Hematopoietic multipotent progenitor cell treated with erythropoietin and hydrocortisone succinate and interleukin-3 and kit ligand, for 17 days (in vitro differentiated cells): ENCODE results near the gene COQ8A.
A peak's percentile ranks its signal among the peaks of the same experiment; 100 is the strongest.
"Not testable (repeated sequence)": the region's sequence is repeated elsewhere in the genome, so short reads cannot be mapped to it uniquely, and the experiment has no call there.

Source experiments
- DNase-seq: peaks from one replicate; pipeline ENCODE4 v3.0.0-alpha.2; 2015; ENCODE audit warnings: low spot score

Gene COQ8A

DNA sequence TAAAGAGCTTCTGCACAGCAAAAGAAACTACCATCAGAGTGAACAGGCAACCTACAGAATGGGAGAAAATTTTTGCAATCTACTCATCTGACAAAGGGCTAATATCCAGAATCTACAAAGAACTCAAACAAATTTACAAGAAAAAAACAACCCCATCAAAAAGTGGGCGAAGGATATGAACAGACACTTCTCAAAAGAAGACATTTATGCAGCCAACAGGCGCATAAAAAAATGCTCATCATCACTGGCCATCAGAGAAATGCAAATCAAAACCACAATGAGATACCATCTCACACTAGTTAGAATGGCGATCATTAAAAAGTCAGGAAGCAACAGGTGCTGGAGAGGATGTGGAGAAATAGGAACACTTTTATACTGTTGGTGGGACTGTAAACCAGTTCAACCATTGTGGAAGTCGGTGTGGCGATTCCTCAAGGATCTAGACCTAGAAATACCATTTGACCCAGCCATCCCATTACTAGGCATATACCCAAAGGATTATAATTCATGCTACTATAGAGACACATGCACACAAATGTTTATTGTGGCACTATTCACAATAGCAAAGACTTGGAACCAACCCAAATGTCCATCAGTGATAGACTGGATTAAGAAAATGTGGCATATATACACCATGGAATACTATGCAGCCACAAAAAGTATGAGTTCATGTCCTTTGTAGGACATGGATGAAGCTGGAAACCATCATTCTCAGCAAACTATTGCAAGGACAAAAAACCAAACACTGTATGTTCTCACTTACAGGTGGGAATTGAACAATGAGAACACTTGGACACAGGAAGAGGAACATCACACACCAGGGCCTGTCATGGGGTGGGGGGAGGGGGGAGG is 10.6 kb upstream of the COQ8A start:
- DNase-seq: not testable (repeated sequence)

GRCh38 chr1:226934483-226935237 is 5.4 kb upstream of the COQ8A start:
- DNase-seq: no peak

DNA sequence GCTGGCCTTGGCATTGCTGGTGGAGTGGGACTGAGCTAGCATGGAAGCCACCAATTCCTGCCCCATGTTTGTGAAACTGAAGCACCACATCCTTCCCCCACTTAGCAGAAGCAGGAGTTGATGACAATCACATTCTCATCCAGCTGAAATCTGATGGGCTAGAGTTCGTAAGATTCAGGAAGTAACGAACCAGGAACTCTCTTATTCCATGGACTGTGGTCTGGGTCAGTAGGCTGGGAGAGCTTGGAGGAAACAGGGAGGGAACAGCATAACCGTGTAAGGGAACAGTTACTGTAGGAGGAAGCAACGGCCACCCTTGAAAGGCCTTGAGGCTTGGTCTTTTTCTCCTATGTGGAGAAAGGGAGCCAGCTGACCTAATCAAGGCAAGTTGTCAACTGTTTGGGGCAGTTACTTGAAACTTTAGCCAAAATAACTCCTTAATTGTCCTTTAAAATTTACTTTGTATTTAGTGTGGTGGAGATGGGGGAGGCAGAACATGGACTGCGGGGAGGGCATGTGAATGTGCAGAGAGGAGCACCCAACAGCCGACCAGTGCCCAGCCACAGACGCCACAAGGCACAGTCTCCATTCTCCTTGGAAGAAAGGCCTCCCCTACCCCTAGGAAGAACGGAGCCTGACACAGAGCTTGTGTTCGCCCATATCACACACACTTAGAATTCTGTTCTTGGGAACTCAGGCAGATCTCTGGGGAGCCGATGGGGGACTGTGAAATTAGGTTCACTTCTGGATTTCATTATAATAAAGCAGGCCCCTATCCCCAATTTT is 2.0 kb upstream of the COQ8A start:
- no peak for DNase-seq

DNA sequence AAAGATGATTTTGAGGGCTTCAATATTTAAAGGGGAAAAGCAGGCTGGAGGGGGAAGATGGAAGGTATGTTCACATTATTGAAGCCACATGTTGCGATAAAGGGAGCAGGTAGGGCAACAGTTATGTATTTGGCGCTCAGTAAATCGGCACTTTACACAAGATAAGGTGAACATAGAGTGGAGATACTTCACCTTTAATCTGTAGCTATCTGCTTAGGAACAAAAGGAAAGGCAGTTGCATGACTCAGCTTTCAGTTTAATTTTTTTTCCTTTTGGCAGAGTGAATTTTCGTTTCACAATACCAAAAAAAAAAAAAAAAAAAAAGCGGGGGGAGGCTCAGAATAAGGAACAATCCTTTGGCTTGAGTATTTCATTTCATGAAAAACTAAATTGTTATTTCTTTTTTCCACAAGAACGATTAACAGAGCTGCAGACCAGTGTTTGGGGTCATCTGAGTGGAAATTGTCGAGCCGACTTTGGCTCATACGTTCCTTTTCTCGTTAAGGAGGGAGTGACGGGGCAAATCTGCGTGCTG is 1.1 kb upstream of the COQ8A start:
- no peak for DNase-seq

- peak; percentile 70 for DNase-seq
Measured at GRCh38 chr1:226939438-226940028, 561 bp upstream of the COQ8A start.

DNA sequence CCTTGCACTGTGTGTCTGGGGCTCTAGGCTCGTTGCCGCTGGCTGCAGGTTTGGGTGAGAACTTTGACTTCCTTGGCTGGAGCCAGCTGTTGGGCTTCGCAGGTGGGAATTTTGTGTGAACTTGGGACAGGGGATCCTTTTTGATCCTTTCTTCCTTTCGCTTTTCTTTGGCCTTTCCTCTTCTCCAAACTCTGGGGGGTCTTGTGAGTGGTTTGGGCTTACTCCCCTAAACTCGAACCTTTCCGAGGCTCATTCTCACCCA is 643 bp downstream of the COQ8A start:
- DNase-seq: no peak

DNA sequence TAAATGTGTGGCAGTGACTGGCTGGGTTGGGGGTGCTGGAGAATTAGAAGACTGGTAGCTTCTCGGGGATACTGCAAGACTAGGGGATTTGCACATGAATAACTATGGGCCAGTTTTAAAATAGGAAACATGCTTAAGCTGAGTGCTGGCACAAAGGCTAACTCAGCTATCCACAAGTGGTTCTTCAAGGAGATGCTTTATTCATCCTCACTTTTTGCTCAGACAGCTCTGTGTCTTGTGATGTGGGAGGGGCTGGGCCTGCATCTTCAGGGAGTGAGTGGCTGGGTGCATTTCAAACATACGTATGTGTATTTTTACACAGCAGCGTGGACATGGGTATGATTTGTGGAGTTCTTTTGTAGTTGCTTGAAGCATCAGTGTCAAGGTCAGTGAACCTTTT is 2.3 kb downstream of the COQ8A start:
- no peak for DNase-seq

- no peak for DNase-seq
Measured at GRCh38 chr1:226943156-226943555, 3.1 kb downstream of the COQ8A start.

DNA sequence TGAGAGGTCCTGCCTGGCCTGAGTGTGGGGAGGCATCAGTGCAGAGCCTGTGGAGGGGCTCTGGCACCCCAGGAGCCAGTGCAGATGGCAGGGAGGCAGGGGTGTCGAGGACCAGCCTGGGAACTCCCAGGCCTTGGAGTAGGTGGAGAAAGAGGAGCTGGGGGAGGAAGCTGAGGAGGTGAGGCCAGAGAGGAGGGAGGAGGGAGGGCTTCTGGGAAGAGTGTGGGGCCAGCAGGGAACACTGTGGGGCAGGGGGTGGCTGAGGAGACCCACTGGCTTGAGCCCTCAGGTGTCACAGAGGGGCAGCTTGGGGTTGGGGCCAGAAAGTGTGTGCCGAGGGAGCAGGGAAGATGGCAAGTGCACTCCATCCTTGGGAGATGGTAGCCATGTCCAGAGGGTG is 3.8 kb downstream of the COQ8A start:
- DNase-seq: no peak

GRCh38 chr1:226945106-226945857 is 5.2 kb downstream of the COQ8A start:
- DNase-seq: no peak

DNA sequence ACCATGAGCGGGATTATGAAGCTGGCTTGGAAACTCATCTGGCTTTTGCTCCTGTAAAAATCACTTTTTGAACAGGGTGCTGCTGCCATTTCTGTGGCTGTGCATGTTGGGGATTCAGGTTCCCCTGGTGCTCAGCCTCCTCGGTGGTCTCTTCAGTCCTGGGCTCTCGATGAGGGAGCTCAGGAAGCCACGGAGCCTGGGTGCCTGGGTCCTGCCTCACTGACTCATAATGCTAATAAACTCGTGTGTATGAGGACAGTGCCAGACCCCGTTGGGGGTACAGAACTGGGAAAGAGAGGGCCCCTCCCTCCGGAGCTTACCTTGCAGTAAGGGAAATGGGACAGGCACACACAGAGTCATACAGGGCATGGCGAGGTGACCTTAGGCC is 5.8 kb downstream of the COQ8A start:
- DNase-seq: no peak

GRCh38 chr1:226946285-226946684 is 6.2 kb downstream of the COQ8A start:
- no peak for DNase-seq

DNA sequence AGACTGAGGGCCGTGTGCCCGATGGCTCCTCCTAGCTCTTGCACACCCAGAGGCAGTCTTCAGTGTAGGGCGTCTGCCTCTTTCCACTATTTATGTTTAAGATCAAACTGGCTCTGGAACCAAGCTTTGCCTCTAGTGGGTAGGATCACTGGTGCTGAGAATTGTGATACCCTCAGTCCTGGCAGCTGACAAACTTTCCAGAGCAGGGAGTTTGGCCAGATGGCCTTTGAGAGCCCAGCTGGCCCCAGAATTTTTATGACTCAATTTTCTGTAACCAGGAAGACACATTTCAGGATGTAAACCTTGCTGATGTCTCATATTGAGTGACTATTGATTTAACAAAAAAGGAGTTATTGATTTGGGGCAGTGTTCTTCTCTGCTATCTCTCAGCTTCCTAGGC is 6.7 kb downstream of the COQ8A start:
- DNase-seq: no peak

- no peak for DNase-seq
Measured at GRCh38 chr1:226948051-226948450, 8.0 kb downstream of the COQ8A start.

DNA sequence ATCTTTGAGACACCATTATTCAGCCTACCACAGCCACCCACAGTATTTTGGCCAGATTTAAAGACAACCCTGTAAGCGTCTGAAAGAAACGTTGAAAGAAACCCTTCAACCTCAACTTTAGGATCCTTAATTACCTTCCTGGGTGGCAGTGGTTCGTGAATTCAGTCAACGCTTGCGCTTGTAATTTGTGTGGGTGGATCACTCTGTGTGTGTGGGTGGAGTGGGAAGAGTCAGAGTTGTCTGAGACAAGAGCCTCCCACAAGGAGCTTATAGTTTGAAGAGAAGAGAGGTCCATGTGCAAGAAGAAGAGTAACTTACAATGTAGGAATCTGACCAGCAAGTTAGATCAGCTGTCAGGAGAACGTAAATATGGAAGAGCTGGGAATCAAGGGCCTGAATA is 8.4 kb downstream of the COQ8A start:
- no peak for DNase-seq

- DNase-seq: no peak
Measured at GRCh38 chr1:226948996-226949395, 8.9 kb downstream of the COQ8A start.

DNA sequence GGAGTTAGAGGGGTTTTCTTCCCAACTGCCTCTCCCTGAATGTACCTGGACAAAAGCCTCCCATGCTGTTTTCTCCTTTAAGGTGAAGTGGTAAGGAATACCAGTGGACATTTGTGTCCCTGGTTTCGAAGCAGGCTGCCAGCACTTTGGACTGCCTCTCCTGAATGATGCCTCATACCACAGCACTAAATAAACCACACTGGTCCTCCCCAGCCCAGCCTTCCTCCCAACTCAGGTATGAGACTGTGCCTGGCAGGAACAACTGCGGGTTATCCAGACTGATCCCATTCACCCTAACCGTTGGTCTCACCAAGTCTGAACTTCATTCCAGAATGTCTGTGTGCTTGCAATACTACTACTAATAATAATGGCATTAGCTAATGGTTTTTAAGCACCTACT is 9.3 kb downstream of the COQ8A start:
- no peak for DNase-seq

GRCh38 chr1:226950316-226950715 is 10.2 kb downstream of the COQ8A start:
- no peak for DNase-seq

DNA sequence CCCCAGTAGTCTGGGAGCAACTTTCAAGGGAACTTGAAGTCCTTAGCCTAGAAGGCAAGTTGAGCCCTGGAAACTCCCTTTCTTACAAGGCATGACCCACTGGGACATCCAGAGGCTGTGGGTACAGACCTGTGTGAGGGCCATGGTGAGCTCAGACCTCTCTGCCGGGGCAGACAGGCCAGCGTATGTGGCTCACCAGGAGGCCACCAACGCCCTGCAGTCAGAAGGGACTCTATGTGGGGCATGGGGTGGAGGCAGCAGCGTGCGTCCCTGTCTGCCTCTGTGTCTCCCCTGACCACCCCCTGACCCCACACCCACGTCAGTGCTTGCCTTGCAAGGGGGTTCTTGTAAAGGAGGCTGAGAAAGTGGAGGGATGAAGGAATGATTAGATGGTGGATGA is 10.8 kb downstream of the COQ8A start:
- DNase-seq: no peak

DNA sequence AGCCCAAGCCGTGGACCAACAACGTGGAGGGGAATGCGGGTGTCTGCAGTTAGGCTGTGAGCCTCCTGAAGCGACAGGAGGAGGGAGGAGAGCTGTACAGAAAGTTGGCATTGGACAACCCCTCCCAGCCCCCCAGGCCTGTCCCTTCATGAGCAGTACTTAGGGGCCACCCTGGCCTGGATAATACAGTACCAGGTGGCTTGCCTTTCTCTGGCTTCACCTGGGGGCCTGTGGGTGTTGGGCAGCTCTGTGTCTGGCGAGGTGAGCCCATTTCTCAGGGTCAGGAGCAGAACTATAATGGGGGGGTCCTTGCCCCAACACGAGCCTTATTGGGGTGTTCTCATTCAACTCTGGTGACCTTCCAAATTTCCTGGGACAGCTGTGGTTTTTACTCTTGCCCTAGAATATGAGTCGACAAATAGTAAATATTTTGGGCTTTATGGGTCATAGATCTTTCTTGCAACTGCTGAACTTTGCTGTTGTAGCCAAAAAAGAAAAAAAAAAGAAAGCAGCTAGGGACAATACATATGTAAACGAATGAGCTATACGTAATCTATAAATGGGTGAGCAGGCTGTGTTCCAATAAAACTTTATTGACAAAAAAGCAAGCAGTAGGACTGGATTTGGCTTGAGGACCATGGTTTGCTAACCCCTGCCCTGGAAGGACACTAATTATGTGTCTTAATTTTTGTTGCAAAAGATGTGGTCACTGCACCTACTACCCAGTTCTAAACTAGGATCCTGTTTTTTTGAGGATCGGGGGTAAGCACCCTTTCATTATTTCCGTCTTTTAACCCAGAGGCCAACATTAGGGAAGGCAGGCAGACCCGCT is 11.4 kb downstream of the COQ8A start:
- DNase-seq: no peak

DNA sequence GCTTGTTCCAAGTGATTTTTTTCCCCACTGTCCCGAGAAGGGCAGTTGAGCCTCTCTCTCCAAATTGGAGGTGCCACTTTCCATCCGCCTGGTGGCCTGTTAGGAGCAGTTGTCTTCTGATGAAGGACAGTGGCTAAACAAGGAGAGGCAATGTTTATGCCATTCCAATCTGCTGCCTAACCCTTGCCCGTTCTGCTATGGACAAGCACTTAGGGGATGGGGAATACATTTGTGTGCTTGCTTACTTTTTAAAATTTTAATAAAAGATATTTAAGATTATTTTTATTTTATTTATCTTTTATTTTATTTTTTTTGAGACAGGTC is 12.0 kb downstream of the COQ8A start:
- no peak for DNase-seq
